ENCODE results near the gene MBOAT7.
"Not testable (repeated sequence)": the region's sequence is repeated elsewhere in the genome, so short reads cannot be mapped to it uniquely, and the experiment has no call there.

MBOAT7 gene, protein sequence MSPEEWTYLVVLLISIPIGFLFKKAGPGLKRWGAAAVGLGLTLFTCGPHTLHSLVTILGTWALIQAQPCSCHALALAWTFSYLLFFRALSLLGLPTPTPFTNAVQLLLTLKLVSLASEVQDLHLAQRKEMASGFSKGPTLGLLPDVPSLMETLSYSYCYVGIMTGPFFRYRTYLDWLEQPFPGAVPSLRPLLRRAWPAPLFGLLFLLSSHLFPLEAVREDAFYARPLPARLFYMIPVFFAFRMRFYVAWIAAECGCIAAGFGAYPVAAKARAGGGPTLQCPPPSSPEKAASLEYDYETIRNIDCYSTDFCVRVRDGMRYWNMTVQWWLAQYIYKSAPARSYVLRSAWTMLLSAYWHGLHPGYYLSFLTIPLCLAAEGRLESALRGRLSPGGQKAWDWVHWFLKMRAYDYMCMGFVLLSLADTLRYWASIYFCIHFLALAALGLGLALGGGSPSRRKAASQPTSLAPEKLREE

DNA sequence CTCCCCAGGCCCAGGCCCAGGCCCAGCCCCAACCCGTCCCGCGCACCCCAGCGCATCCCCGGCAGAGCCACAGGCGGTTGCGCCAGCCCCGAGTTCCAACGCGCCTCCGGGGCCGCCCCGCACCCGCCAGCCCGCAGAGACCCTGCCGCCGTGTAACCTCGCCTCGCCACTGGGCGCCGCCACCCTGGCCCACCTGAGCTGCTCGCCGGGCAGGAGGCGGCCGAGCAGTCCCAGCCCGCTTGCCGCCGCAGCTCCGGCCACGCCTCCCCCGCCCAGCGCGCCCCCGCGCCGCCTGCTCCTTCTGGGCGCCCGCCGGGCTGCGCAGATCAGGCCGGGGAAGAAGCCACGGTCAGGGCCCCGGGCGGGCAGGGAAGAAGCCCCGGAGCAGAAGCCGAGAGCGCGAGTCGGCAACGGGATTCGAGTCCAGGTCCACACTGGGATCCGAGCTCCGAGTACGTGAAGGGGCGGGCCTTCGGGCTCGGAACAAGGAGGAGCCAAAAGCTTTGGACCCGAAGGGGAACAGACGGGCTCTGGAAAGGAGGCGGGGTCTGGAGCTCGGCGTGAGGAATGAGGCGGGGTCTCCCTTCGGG lies at the start of gene MBOAT7:
Gene MBOAT7, minus strand, starts transcription at position 436 of the 590 bp plus-strand sequence. CDS start 1,072 bp downstream, outside the sequence.
- TF ChIP-seq, protein P1, sequence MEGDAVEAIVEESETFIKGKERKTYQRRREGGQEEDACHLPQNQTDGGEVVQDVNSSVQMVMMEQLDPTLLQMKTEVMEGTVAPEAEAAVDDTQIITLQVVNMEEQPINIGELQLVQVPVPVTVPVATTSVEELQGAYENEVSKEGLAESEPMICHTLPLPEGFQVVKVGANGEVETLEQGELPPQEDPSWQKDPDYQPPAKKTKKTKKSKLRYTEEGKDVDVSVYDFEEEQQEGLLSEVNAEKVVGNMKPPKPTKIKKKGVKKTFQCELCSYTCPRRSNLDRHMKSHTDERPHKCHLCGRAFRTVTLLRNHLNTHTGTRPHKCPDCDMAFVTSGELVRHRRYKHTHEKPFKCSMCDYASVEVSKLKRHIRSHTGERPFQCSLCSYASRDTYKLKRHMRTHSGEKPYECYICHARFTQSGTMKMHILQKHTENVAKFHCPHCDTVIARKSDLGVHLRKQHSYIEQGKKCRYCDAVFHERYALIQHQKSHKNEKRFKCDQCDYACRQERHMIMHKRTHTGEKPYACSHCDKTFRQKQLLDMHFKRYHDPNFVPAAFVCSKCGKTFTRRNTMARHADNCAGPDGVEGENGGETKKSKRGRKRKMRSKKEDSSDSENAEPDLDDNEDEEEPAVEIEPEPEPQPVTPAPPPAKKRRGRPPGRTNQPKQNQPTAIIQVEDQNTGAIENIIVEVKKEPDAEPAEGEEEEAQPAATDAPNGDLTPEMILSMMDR (IDR thresholded peaks at IDR 0.05; ENCODE audit: extremely low read depth, insufficient read depth, missing control alignments): peak; percentile 57
- in situ Hi-C loops (cut with MboI; ENCODE audit: low pct_unique_long_range_greater_than_20kb, low sequenced_read_pairs, unreplicated experiment): no loop called here
- DNase-seq (ENCODE audit: low spot score): peak; percentile 87

DNA sequence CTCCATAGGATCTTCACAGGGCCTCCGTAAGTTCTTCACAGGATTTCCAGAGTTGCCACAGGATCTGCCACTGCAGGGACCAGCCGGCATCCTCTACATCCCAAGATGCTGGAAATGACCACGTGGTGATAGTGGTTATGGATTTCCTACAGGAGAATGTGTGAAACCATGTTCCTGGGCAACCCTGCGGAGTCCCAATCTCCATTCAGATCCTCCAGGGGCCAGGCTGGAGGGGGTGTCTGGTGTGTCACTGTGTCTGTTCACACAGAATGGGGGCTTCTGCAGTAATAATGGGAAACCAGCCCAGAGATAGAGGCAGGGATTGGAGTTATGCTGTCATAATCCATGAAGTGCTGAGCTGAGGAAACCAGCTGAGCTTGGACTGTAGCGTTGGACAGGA lies 44.6 kb upstream of the MBOAT7 start:
- in situ Hi-C loops (cut with MboI; ENCODE audit: low pct_unique_long_range_greater_than_20kb, low sequenced_read_pairs, unreplicated experiment): no loop called here
- TF ChIP-seq, protein P1 (IDR thresholded peaks at IDR 0.05; ENCODE audit: extremely low read depth, insufficient read depth, missing control alignments): no peak
- no peak for DNase-seq (ENCODE audit: low spot score)

DNA sequence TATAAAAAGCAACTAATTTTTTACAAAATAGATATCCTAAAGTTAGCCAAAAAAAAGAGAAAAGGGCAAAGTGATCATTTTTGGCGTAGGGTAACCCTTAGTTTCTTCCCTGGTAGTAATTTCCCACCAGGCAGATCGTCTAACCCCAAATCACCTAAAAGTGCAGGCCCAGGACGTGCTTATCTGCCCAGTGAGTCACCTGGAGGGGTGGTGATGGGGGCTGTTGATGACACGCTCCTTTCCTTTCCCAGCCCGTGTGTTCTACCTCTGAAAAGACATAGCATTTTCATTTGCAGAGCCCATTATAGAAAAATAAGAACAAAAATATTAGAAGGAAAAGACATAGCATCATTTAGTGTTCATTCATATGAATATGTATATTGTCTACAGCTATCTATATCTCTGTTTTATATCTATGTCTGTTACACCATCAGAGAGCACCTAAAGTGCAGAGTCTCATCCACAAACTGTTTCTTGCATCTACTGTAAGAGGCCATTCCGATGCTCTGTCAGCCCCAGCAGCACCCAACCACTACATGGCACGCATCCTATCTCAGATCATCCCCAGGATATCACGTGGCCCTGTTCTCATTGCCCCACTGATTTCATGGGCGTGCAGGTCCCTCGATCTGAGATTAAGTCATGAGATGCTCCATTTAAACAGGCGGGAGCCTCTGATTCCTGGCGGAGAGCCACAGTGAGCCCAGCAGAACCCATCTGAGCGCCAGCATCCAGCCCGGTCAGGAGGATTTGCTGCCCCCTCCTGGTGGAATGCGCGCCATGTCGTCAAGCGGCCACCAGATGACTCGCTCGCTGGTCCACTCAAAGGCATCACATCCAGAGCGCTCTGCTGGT lies 41.9 kb upstream of the MBOAT7 start:
- TF ChIP-seq, protein P1 (IDR thresholded peaks at IDR 0.05; ENCODE audit: extremely low read depth, insufficient read depth, missing control alignments): peak; percentile 96
- DNase-seq (ENCODE audit: low spot score): peak; percentile 80
- in situ Hi-C loops (cut with MboI; ENCODE audit: low pct_unique_long_range_greater_than_20kb, low sequenced_read_pairs, unreplicated experiment): no loop called here

DNA sequence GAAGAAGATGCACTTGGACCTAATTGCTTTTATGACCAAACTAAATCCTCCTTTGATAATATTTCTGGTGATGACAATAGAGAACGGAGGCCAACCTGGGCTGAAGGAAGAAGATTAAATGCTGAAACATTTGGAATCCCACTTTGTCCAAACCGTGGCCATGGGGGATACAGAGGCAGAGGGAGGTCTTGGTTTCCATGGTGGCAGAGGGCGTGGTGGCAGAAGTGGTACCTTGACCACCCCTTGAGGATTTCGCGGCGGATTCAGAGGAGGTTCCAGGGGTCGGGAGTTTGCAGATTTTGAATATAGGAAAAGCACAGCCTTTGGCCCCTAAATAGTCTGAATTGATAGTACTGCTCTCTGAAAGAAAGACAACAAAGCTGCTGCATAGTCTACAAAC lies 40.7 kb upstream of the MBOAT7 start:
- TF ChIP-seq, protein P1 (IDR thresholded peaks at IDR 0.05; ENCODE audit: extremely low read depth, insufficient read depth, missing control alignments): no peak
- DNase-seq (ENCODE audit: low spot score): no peak
- in situ Hi-C loops (cut with MboI; ENCODE audit: low pct_unique_long_range_greater_than_20kb, low sequenced_read_pairs, unreplicated experiment): no loop called here

DNA sequence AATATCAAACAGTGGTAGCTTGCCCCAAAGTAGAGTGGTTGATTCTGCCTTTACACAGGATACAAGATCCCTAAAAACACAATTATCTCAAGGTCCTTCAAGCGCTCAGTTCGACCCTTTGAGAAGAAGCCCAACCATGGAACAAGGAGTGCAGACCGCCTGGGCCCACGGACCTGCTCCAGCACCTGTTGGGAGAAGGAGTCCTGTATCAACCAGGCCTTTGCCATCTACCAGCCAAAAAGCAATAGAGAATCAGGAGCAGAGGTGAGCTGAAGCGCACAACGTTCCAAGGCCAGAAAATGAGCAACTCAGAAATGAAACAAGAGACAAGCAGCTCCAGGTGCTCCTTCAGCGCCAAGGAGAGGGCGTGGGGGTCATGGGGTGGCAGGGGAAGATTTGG lies 39.8 kb upstream of the MBOAT7 start:
- TF ChIP-seq, protein P1 (IDR thresholded peaks at IDR 0.05; ENCODE audit: extremely low read depth, insufficient read depth, missing control alignments): no peak
- no peak for DNase-seq (ENCODE audit: low spot score)
- in situ Hi-C loops (cut with MboI; ENCODE audit: low pct_unique_long_range_greater_than_20kb, low sequenced_read_pairs, unreplicated experiment): no loop called here

DNA sequence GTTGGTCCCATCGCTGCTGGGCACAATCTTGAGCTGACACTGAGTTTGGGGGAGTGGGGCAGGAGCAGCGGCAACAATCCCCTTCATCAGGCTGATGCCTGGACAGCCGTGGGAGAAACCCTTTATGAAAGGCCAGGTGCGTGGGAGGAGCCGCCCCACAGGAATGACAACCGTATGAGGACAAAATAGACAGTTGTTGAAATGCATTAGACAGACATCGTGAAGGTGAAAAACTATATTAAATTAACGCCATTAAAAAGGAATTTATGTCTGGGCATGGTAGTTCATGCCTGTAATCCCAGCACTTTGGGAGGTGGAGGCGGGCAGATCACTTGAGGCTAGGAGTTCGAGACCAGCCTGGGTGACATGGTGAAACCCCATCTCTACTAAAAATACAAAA lies 35.2 kb upstream of the MBOAT7 start:
- DNase-seq (ENCODE audit: low spot score); in situ Hi-C loops (cut with MboI; ENCODE audit: low pct_unique_long_range_greater_than_20kb, low sequenced_read_pairs, unreplicated experiment): not testable (repeated sequence)

DNA sequence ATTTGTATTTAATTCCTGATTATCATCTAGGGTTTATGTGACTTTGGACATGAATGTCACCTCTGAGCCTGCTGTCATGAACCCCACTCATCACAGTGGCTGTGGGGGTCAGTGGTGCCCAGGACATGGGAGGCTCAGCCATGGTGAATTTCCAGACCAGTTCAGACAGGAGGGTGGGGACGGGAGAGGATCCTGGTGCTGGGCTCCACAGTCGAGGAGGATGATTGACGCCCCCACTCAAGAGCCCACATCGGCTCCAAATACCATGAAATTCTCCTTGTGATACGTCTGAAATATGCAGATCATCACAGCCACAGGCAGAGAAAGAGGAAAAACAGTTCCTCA lies 34.5 kb upstream of the MBOAT7 start:
- DNase-seq (ENCODE audit: low spot score): not testable (repeated sequence)

DNA sequence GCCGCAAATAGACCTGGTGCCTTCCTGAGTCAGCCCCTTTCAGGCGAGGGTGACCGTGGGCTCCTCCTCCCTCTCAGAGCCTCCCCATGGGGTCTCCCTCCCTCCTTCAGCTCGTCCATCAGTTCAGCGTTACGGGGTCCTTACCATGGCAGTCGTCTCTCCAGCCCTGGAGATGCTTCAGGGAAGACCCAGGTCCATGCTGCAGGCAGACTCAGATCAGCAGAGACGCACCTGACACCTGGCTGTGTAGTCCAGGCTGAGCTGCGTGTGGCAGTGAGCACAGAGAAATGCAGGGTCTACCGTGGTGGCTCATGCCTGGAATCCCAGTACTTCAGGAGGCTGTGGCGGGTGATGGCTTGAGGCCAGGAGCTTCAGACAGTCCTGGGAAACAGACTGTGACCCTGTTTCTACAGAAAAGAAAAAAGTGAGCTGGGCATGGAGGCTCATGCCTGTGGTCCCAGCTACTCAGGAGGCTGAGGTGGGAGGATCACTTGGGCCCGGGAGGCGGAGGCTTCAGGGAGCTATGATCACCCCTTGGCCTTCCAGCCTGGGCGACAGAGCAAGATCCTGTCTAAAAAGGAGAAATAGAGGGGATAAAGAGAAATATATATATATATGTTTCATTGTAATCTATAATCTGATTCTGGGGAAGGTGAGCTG lies 34.0 kb upstream of the MBOAT7 start:
- DNase-seq (ENCODE audit: low spot score); in situ Hi-C loops (cut with MboI; ENCODE audit: low pct_unique_long_range_greater_than_20kb, low sequenced_read_pairs, unreplicated experiment): not testable (repeated sequence)

More for the DNA sequence above, 34.5 kb upstream of the MBOAT7 start:
- in situ Hi-C loops (cut with MboI; ENCODE audit: low pct_unique_long_range_greater_than_20kb, low sequenced_read_pairs, unreplicated experiment): not testable (repeated sequence)

DNA sequence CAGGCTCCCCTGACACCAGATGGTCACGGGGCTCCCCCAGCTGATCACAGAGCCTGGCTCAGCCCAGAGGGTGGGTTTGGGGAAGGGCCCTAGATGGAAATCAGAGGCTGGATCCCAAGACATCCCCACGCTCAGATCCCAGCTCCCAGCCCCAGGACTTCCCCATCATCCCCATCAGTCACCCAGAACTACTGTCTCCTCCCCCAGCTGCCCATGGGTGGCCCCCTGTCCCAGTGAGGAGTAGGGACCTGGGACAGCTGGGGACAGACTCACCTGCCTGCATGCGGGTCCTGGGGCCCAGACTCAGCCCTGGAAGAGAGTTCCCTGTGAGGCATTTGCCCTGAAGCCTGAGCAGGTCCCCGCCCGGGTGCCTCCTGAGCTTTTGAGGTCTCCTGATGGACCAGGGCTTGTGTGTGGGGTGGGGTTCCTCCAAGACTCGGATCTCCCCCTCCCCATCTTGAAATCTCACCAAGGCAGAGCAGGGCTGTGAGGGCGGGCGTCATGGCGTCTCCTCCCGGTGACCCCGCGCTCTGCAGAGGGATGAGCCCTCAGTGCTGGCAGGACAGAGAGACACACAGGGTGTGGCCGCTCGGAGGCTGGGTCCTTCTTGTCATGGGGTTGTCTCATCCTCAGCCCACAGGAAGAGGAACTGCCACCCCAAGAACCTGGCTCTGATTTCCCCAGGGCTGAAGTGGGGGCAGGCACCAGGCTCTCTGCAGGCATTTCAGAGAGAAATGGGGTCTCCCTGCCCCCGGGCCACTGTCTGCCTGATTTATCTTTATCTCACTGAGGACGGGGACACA lies 33.3 kb upstream of the MBOAT7 start, which contains the start of gene LILRB3:
Gene LILRB3, minus strand, starts transcription at position 534 of the 803 bp plus-strand sequence. Its CDS starts 31 bp downstream, at position 503.
- in situ Hi-C loops (cut with MboI; ENCODE audit: low pct_unique_long_range_greater_than_20kb, low sequenced_read_pairs, unreplicated experiment); DNase-seq (ENCODE audit: low spot score): not testable (repeated sequence)

DNA sequence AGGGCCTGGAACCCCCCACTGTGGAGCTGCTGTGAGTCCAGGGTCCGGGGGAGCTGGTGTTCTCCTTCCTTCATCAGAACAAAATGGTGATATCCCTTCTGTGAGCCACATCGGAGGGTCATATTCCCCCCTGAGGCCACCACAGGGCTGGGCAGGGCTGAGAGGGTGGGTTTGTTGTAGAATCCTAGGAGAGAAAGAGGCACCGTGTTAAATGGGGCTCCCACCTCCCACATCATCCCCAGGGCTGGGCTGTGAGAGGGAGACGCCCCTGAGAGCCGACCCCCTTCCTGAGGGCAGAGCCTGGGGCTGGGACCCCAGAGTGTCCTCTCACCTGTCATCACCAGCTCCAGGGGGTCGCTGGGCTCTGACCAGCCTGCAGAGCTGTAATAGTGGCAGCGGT lies 32.6 kb upstream of the MBOAT7 start:
- DNase-seq (ENCODE audit: low spot score); in situ Hi-C loops (cut with MboI; ENCODE audit: low pct_unique_long_range_greater_than_20kb, low sequenced_read_pairs, unreplicated experiment): not testable (repeated sequence)

Measured in GM13977 (cell line).